ENCODE data around the gene JPH2. TPM values are rescaled to one million over a fixed set of nuclear protein-coding genes. Genes with fewer than 3 reads are reported as not detected.

JPH2 gene
- total RNA-seq, 1 donor from 2014 or later, result 7.9 TPM

GRCh38 chr20:44112889-44113617 is 73.9 kb downstream of the JPH2 start:
- intact Hi-C loops (cut with DNase I), result no loop called here
- Histone ChIP-seq H3K36me3 (no peaks in the 10 kb centered on the region), H3K27ac (no peak overlapping the region), H3K4me1 (no peaks in the 10 kb centered on the region), H3K4me3 (no peak overlapping the region), H3K27me3 (peaks cover 20% of the 10 kb centered on the region), H3K9me3 (no peaks in the 10 kb centered on the region)
- TF ChIP-seq CTCF (IDR thresholded peaks at IDR 0.05), result no peak
- DNase-seq (no peak), ATAC-seq (no peak)

GRCh38 chr20:44112456-44112855 is 74.5 kb downstream of the JPH2 start:
- ATAC-seq (no peak), DNase-seq (no peak)
- H3K9me3 ChIP-seq, result no peaks in the 10 kb centered on the region
- peaks cover 14% of the 10 kb centered on the region for H3K27me3 ChIP-seq
- no peaks in the 10 kb centered on the region for H3K36me3 ChIP-seq
- intact Hi-C loops (cut with DNase I), result no loop called here
- no peaks in the 10 kb centered on the region for H3K4me1 ChIP-seq
- no peak overlapping the region for H3K4me3 ChIP-seq
- no peak overlapping the region for H3K27ac ChIP-seq
- no peak for TF ChIP-seq CTCF (IDR thresholded peaks at IDR 0.05)

GRCh38 chr20:44111712-44112335 is 75.2 kb downstream of the JPH2 start:
- intact Hi-C loops (cut with DNase I), result no loop called here
- H3K27me3 ChIP-seq, result peaks cover 11% of the 10 kb centered on the region
- no peak for ATAC-seq

GRCh38 chr20:44110816-44111568 is 76.0 kb downstream of the JPH2 start:
- Histone ChIP-seq H3K4me3 (no peak overlapping the region), H3K4me1 (no peaks in the 10 kb centered on the region), H3K36me3 (no peaks in the 10 kb centered on the region), H3K27me3 (peaks cover 5% of the 10 kb centered on the region), H3K9me3 (no peaks in the 10 kb centered on the region), H3K27ac (no peak overlapping the region)
- ATAC-seq, result no peak
- no peak for DNase-seq
- intact Hi-C loops (cut with DNase I), result no loop called here
- TF ChIP-seq CTCF (IDR thresholded peaks at IDR 0.05), result no peak

More at GRCh38 chr20:44111712-44112335, 75.2 kb downstream of the JPH2 start:
- no peak overlapping the region for H3K27ac ChIP-seq
- H3K4me3 ChIP-seq, result no peak overlapping the region
- H3K36me3 ChIP-seq, result no peaks in the 10 kb centered on the region
- no peaks in the 10 kb centered on the region for H3K4me1 ChIP-seq
- H3K9me3 ChIP-seq, result no peaks in the 10 kb centered on the region
- TF ChIP-seq CTCF (IDR thresholded peaks at IDR 0.05), result no peak
- DNase-seq, result no peak

- Histone ChIP-seq H3K4me1 (no peaks in the 10 kb centered on the region), H3K36me3 (no peaks in the 10 kb centered on the region), H3K27me3 (no peaks in the 10 kb centered on the region), H3K4me3 (no peak overlapping the region), H3K27ac (no peak overlapping the region), H3K9me3 (no peaks in the 10 kb centered on the region)
- no peak for TF ChIP-seq CTCF (IDR thresholded peaks at IDR 0.05)
- ATAC-seq, result no peak
- intact Hi-C loops (cut with DNase I), result no loop called here
- no peak for DNase-seq
Measured at GRCh38 chr20:44109951-44110361, 77.0 kb downstream of the JPH2 start.
